GM21786 (cell line): ENCODE measurements around the gene CGNL1.

Source experiments
- ATAC-seq: cut with Tn5 transposase; IDR thresholded peaks from one replicate; pipeline ENCODE4 v1.9.1; 2021; ENCODE audit not compliant: unreplicated experiment

CGNL1 gene

DNA sequence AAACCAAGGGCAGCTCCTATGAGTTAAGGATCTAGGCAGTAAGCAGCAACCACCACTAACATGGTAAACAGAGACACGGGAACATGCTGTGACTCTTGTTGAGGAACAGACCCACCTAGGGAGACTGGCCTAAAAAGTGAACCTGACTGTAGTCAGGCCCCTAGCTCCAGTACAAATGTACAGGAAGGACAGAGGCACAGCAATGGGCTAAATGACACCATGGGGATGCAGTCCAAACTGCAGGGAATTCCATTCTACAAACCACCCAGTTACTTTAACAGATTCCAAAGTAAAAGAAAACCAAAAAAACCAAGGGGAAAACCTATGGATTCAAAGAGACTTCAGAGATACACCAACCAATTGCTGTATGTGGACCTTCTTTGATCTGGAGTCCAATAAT is 28.2 kb upstream of the CGNL1 start:
- no peak for ATAC-seq

- no peak for ATAC-seq
Measured at GRCh38 chr15:57352535-57353316, 23.6 kb upstream of the CGNL1 start.

DNA sequence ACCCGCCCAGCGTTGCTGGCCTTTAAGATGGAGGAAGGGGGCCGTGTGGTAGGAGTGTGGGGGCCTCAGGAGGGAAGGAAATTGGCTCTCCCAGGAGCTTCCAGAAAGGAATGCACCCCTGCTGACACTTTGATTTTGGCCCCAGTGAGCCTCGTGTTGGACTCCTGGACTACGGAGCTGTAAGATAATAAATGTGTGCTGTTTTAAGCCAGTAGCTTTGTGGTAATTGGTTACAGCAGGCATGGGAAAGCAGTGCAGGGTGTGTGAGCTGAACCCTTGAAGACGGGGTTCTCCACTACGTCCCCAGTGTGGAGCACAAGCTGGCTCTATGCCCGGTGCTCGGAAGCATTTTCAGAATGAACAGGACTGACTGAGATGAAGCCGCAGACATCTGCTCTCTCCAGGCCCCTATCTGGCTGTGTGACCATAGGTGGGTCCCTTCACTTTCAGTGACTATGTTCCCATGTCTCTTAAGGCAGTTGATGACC is 22.9 kb upstream of the CGNL1 start:
- no peak for ATAC-seq

GRCh38 chr15:57354436-57355123 is 21.7 kb upstream of the CGNL1 start:
- ATAC-seq, result no peak

DNA sequence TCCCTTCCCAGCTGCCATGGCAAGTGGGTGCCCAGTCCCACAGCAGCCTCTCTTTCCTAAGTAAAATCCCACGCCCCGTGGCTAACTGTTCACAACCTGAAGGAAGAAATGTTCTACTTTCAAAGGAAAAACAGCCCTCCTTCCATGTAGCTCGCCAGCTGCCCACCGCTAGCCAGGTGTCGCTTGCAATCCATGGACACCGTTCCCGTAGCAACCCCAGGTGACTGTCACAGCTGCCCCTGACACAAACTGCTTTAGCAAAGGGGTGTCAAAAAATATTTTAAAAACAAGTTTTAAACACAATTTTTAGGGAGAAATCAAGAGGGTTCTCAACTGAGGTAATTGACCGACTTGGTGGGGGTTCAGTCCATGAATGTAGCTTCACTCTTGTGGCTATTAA is 21.0 kb upstream of the CGNL1 start:
- ATAC-seq, result no peak

- no peak for ATAC-seq
Measured at GRCh38 chr15:57356178-57356577, 20.1 kb upstream of the CGNL1 start.

DNA sequence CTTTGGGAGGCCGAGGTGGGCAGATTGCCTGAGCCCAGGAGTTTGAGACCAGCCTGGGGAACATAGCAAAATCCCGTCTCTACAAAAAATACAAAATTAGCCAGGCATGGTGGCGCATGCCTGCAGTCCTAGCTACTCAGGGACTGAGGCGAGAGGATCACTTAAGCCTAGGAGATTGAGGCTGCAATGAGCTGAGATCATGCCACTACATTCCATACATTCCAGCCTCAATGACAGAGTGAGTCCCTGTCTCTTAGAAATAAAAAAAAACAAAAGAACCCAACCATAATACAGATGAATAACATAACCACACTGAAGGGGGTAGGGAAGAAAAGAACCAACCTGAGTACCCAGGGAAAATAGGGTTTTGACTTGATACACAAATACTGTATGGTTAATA is 19.7 kb upstream of the CGNL1 start:
- ATAC-seq, result no peak

DNA sequence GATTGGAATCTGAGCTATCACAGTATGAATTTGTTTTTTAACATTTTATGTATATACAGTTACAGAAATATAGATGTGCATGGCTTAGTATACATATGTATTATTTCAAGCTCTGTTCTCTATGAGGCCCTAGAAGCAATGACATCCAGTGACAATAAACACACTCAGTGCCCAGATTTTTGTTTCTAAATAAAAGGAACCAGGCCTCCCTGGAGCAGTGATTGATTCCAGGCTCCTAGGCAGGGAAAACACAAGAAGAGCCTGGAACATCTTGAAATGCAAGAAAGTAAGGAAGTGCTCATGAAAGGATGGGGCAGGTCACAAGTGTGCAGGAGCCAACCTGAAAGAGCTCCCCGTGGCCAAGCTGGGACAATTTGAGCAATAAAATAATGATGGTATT is 18.5 kb upstream of the CGNL1 start:
- ATAC-seq, result no peak

GRCh38 chr15:57358571-57358970 is 17.7 kb upstream of the CGNL1 start:
- ATAC-seq, result no peak

GRCh38 chr15:57363661-57364060 is 12.6 kb upstream of the CGNL1 start:
- no peak for ATAC-seq

DNA sequence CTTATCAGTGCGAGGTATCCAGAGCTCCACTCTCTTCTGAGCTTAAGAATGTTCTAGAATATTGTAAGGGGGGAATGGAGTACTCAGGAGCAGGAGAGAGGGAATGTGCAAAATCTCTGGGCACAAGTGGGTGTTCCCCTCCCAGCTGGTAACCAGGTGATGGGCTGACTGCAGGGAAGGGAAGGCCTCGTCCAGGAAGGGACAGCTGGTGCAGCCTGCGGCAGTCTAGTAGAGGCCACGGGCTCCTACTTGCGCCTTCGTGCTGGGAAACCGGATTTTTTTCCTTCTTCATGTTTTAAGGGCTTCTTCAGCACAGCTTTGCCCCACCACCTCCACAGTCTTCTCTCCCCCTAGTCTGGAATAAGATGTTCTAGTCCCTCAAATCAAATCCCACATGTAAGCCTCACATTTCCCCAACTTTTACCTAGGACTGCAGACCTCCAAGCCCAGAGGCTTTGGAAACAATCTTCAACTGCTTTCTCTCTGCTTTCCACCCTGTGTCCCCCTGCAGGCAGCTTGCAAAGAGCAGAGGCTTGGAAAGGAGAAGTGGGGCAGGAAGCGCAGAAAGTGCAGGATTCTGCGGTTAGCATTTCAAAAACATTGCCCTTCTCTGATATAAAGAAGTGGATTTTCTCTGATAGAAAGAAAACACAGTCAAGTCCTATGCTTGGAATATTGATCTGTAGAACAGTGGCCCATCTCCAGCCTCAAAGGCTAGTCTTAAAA is 11.9 kb upstream of the CGNL1 start:
- ATAC-seq, result no peak

DNA sequence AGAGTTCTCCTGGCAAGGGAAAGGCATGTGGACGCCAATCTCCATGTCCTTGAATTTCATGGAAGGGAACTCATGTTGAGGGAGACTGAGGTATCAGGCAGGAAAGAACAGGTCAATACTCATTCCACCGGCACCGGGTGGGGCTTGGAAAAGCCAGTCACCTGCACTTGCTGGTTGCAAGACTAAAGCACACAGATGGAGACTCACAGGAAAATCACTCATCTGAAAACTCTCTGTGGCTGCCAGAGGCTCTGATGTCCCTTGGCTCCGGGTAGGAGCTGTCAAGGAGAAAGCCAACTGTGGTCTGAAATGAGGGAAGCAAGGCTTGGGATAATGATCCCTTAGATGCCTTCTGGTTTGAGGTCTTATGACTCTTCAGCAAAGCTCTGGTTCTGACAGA is 8.7 kb upstream of the CGNL1 start:
- ATAC-seq, result no peak

DNA sequence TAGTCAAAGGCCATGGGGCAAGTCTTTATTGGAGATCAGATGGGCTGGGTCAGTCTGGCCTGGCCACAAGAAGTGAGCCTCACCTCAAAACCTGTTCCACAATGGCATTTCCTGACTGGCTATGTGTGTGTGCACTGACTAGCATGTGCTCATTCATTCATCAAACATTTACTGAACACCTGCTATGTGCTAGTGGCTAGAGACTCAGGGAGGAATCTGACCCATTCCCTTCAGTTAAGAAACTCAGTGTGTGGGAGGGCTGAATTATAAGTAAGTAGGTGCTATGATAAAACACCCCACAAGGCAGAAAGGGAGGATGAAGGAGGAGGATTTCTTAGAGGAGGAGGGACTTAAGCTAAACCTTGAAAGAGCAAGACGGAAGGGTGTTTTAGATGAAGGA is 5.4 kb upstream of the CGNL1 start:
- ATAC-seq, result no peak

DNA sequence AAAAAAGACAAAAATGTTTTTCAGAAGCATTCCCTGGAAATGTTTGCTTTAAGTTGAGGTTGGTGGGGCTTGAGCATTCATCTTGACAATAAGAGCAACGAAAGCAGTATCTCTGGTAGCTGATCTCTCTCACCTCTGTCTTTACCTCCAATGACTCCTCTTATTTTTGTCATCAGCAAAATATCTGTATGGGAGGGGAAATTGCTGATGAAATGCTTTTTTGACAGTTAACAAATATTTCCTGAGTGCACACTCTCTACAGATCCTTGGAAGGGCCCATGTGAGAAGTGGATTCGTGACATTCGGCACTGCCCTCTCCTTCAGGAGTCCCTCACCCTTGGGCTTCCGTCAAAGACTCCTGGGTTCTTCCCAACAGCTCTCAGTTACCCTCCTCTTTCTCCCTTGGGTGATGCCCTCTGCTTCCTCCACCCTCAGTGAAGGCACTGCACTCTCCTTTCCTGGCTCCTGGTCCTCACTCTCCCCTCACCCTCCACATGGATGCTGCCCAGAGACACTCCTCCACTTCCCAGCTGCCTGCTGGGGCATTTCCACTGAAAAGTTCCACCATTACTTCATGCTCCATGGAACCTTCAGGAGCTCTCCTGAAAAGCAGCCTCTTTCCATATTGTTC is 2.9 kb upstream of the CGNL1 start:
- ATAC-seq, result no peak

DNA sequence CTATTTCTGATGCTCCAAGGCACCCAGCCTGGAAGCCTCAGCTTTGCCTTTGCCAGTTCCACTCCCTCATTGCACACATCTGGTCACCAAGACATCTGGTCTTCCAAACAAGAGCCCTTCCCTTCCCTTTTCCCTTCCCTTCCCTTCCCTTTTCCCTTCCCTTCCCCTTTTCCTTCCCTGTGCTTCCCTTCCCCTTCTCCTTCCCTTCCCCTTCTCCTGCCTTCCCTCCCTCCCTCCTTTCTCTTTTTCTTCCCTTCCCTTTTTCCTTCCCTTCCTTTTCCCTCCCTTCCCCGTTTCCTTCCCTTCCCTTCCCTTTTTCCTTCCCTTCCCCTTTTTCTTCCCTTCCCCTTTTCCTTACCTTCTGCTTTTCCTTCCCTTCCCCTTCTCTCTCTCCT is 2.4 kb upstream of the CGNL1 start:
- no peak for ATAC-seq

- no peak for ATAC-seq
Measured at GRCh38 chr15:57376696-57377477, 582 bp downstream of the CGNL1 start.

DNA sequence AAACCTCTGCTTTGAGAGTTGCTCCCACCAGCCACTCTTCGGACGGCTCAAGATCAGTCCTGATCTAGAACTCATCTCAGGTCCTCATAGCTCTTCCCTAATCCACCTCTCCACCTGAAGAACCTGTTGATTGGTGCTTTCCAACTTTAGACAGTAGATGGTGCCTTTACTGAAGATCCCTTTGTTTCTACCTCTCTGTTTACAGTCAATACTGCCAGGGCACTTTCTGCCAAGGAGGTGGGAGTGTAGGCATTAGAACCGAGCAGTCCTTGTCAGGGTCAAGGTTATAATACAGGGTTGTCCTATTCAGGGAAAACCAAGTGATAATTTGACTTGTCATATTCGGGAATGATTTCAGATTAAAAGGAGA is 1.2 kb downstream of the CGNL1 start:
- no peak for ATAC-seq

DNA sequence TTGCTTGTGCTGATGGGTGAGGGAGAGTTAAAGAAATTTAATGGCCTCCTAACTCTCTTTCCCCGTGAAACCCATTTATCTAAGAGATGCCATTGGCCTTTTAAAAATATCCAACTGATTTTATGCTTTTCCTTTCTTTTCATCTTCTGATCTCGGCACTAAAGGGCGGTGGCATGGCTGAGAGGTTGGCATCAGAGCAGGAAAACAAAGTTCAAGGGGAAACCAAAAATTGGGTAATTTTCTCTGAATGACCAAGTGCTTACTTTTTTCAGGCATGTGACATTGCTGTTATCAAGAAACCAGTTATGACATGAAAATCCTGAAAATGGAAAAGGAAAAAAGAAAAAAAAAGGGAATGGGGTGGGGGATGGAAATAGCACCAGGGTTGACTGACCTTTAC is 3.2 kb downstream of the CGNL1 start:
- no peak for ATAC-seq

DNA sequence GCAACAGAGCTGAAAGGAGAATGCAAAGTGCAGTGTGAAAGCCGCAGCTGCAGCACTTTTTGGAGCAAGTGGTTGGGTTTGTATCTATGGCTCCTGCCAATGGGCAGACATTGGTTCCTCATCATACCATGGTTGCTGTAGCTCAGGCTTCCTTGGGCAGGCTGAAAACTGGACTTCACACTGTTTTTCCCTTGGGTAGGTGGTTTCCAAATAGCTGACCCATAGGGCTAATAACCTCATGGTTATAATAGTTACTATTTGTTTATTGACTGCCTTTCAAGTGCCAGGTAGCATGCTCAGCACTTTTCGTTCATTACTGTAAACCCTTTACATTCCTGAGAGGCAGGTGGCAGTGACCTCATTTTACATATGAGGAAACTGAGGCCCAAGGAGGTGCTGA is 4.5 kb downstream of the CGNL1 start:
- no peak for ATAC-seq

- no peak for ATAC-seq
Measured at GRCh38 chr15:57382215-57382614, 5.9 kb downstream of the CGNL1 start.

GRCh38 chr15:57382969-57383368 is 6.7 kb downstream of the CGNL1 start:
- no peak for ATAC-seq
